CD4-positive, alpha-beta T cell treated with Interleukin-2 at 100 ng/mL for 4 hours (primary cell): ENCODE results near the gene EIF4E2.
"Not testable (repeated sequence)": the region's sequence is repeated elsewhere in the genome, so short reads cannot be mapped to it uniquely, and the experiment has no call there.

ENCODE experiments used
- DNase-seq: peaks from one replicate; pipeline ENCODE4 v3.0.0-alpha.2; 2020; ENCODE audit warnings: low spot score

The EIF4E2 gene

GRCh38 chr2:232568161-232568560 is 17.7 kb downstream of the EIF4E2 start:
- no peak for DNase-seq

- no peak for DNase-seq
These were observed 19.1 kb downstream of the EIF4E2 start for GRCh38 chr2:232569541-232569940.

- DNase-seq: not testable (repeated sequence)
These were observed 20.0 kb downstream of the EIF4E2 start for GRCh38 chr2:232570481-232570880.

- DNase-seq: no peak
These were observed 20.6 kb downstream of the EIF4E2 start for GRCh38 chr2:232571026-232571474.

- DNase-seq: no peak
These were observed 22.6 kb downstream of the EIF4E2 start for GRCh38 chr2:232573042-232573441.

- no peak for DNase-seq
These were observed 23.4 kb downstream of the EIF4E2 start for GRCh38 chr2:232573771-232574435.

GRCh38 chr2:232574674-232575403 is 24.4 kb downstream of the EIF4E2 start:
- DNase-seq: no peak

GRCh38 chr2:232575404-232575746 is 24.9 kb downstream of the EIF4E2 start:
- no peak for DNase-seq

- DNase-seq: no peak
These were observed 26.5 kb downstream of the EIF4E2 start for GRCh38 chr2:232576995-232577394.

GRCh38 chr2:232577841-232578240 is 27.4 kb downstream of the EIF4E2 start:
- no peak for DNase-seq

GRCh38 chr2:232578626-232579025 is 28.1 kb downstream of the EIF4E2 start:
- DNase-seq: no peak

- no peak for DNase-seq
These were observed 30.1 kb downstream of the EIF4E2 start for GRCh38 chr2:232580648-232580981.

GRCh38 chr2:232581725-232582124 is 31.2 kb downstream of the EIF4E2 start:
- DNase-seq: no peak

- DNase-seq: no peak
These were observed 33.7 kb downstream of the EIF4E2 start for GRCh38 chr2:232584238-232584637.

GRCh38 chr2:232586943-232587505 is 36.5 kb downstream of the EIF4E2 start:
- DNase-seq: no peak

- no peak for DNase-seq
These were observed 37.0 kb downstream of the EIF4E2 start for GRCh38 chr2:232587512-232587911.

GRCh38 chr2:232588031-232588430 is 37.5 kb downstream of the EIF4E2 start:
- DNase-seq: no peak

GRCh38 chr2:232588680-232589585 is 38.4 kb downstream of the EIF4E2 start:
- no peak for DNase-seq

- no peak for DNase-seq
These were observed 42.4 kb downstream of the EIF4E2 start for GRCh38 chr2:232592772-232593395.

GRCh38 chr2:232593982-232594381 is 43.5 kb downstream of the EIF4E2 start:
- DNase-seq: no peak

GRCh38 chr2:232597362-232598079 is 47.0 kb downstream of the EIF4E2 start:
- no peak for DNase-seq
